ENCODE measurements around the gene VPS39. TPM values are rescaled to one million over a fixed set of nuclear protein-coding genes. Genes with fewer than 3 reads are reported as not detected.

VPS39 gene
- total and polyA plus RNA-seq, 2 donors (not counting 3 experiments of a cell fraction or from before 2014, with no cell fraction given): 56.5 to 56.7 TPM

GRCh38 chr15:42149493-42150218 lies 58.4 kb downstream of the VPS39 start:
- no peak for FAIRE-seq
- Histone ChIP-seq H3K36me3 (ENCODE audit: control insufficient read depth in 2 of 2, extremely low read depth in 1 of 2, insufficient read depth in 2 of 2, low read length in 2 of 2) (no peaks in the 10 kb centered on the region), H3K4me3 (replicated peaks in 1 of 3; ENCODE audit: insufficient read depth in 1 of 3, low read depth in 1 of 3, low read length in 3 of 3) (no peak overlapping the region), H3K4me1 (ENCODE audit: control insufficient read depth, extremely low read depth, insufficient read depth, low read length) (no peaks in the 10 kb centered on the region), H3K27ac (ENCODE audit: insufficient read depth, low read depth, low read length) (no peak overlapping the region), H3K9me1 (replicated peaks; ENCODE audit: control insufficient read depth, extremely low read depth, insufficient read depth, low read length) (no peaks in the 10 kb centered on the region), H3K9me3 (replicated peaks; ENCODE audit: control insufficient read depth, insufficient read depth, low read length) (no peaks in the 10 kb centered on the region), H3K27me3 (ENCODE audit: control insufficient read depth in 2 of 2, insufficient read depth in 2 of 2, low read length in 2 of 2) (no peaks in the 10 kb centered on the region), H3K4me2 (ENCODE audit: insufficient read depth, low read length) (no peak overlapping the region), H3K9ac (replicated peaks; ENCODE audit: extremely low read depth, insufficient read depth, low read length) (no peak overlapping the region), H2AFZ (ENCODE audit: low read depth, low read length) (no peak overlapping the region), H4K20me1 (replicated peaks; ENCODE audit: control insufficient read depth, extremely low read depth, insufficient read depth, low read length) (no peaks in the 10 kb centered on the region), H3K79me2 (ENCODE audit: control insufficient read depth, insufficient read depth, low read length) (no peaks in the 10 kb centered on the region)
- dilution Hi-C loops (cut with MboI; ENCODE audit: extremely low pct_ligation_motif_present, low sequenced_read_pairs) (no loop called here), intact Hi-C loops (cut with micrococcal nuclease) (no loop called here)
- no TSS peak for BruUV-seq (replicated peaks)
- POLR2A ChIA-PET: no interaction called here
- TF ChIP-seq FOS (IDR thresholded peaks at IDR 0.05; ENCODE audit: borderline replicate concordance, insufficient read depth, low read length): no peak
- TF ChIP-seq POLR2AphosphoS5 (IDR thresholded peaks at IDR 0.05; ENCODE audit: insufficient read depth, low read depth, low read length): no peak
- TF ChIP-seq GATA2 (IDR thresholded peaks at IDR 0.05; ENCODE audit: insufficient read depth, insufficient read length, low read depth, low read length): no peak
- no peak for TF ChIP-seq EZH2 (IDR thresholded peaks at IDR 0.05; ENCODE audit: borderline replicate concordance, low read depth, low read length, severe bottlenecking)
- TF ChIP-seq MYC (IDR thresholded peaks at IDR 0.05; ENCODE audit: low read depth, low read length): no peak
- TF ChIP-seq JUN (IDR thresholded peaks at IDR 0.05; ENCODE audit: borderline replicate concordance, insufficient read depth, insufficient read length, low read depth): no peak
- no peak for TF ChIP-seq CTCF (IDR thresholded peaks at IDR 0.05; ENCODE audit: extremely low read depth in 1 of 2, insufficient read depth in 1 of 2, low read depth in 1 of 2, low read length in 2 of 2)
- TF ChIP-seq POLR2A (IDR thresholded peaks at IDR 0.05; ENCODE audit: low read depth, low read length): no peak
- no peak for TF ChIP-seq MAX (IDR thresholded peaks at IDR 0.05; ENCODE audit: insufficient read depth, insufficient read length)
- no peak for DNase-seq (ENCODE audit: low read depth, low spot score)
- CTCF ChIA-PET: interaction anchor here (0.8 to 3.5 kb wide), 4 partner anchors 11 to 65 kb away, joined by 3 to 24 read pairs (median 3); no protein-coding TSS in a partner anchor
